H1 (cell line): Measurements from ENCODE around the gene GRP. TPM values are rescaled to one million over a fixed set of nuclear protein-coding genes. Genes with fewer than 3 reads are reported as not detected.

Experiments used
- CTCF ChIA-PET: fragments of 300-600 bp; sonication (Branson Sonifier 250); formaldehyde crosslinking; loops from one replicate; lab custom pipeline; 2021; ENCODE audit not compliant: partially characterized antibody; lab: Charles Lee
- POLR2A ChIA-PET: fragments of 300-600 bp; sonication (Branson Sonifier 250); formaldehyde crosslinking; loops from one replicate; lab custom pipeline; 2021; ENCODE audit warnings: inconsistent platforms; ENCODE audit not compliant: partially characterized antibody; lab: Charles Lee
- DNase-seq, 2 experiments: peaks; one replicate each; pipeline versions ENCODE4 v3.0.0 to v3.0.0-alpha.2; 2010 to 2022; ENCODE audit warnings: low spot score in 2 of 2, low read depth in 1 of 2, mixed read lengths in 1 of 2
- FAIRE-seq: peaks from 2 replicates; lab custom pipeline; 2011; peaks lifted over from hg19 to GRCh38; lab: Jason Lieb, UNC
- H2AFZ ChIP-seq: 2 replicates; pipeline ENCODE4 v1.8.1; 2012; ENCODE audit warnings: low read length, inconsistent platforms
- H2AK5ac ChIP-seq: 2 replicates; pipeline ENCODE4 v1.6.1; 2013; ENCODE audit warnings: low read depth, low read length
- H2BK120ac ChIP-seq: replicated peaks from 2 replicates; pipeline ENCODE3; 2013; ENCODE audit warnings: low read depth, low read length, inconsistent platforms
- H2BK12ac ChIP-seq: 2 replicates; pipeline ENCODE4 v1.6.1; 2013; ENCODE audit warnings: low read depth, low read length
- H2BK15ac ChIP-seq: 2 replicates; pipeline ENCODE4 v1.6.1; 2013; ENCODE audit warnings: low read length
- H2BK20ac ChIP-seq: 2 replicates; pipeline ENCODE4 v1.6.1; 2013; ENCODE audit warnings: low read length
- H2BK5ac ChIP-seq: 2 replicates; pipeline ENCODE4 v1.6.1; 2013; ENCODE audit warnings: low read depth, low read length
- H3K14ac ChIP-seq: 2 replicates; pipeline ENCODE4 v1.6.1; 2013; ENCODE audit warnings: inconsistent platforms; ENCODE audit not compliant: insufficient read length
- H3K18ac ChIP-seq: 2 replicates; pipeline ENCODE4 v1.6.1; 2013; ENCODE audit warnings: low read length; ENCODE audit errors: extremely low read depth
- H3K23ac ChIP-seq: 2 replicates; pipeline ENCODE4 v1.6.1; 2013; ENCODE audit warnings: inconsistent platforms; ENCODE audit not compliant: insufficient read length
- H3K23me2 ChIP-seq: 2 replicates; pipeline ENCODE4 v1.6.1; 2013; ENCODE audit warnings: low read depth, low read length
- H3K27ac ChIP-seq: 2 replicates; pipeline ENCODE4 v1.6.1; 2011; ENCODE audit warnings: low read depth, low read length, inconsistent platforms
- H3K27me3 ChIP-seq, 4 experiments: replicated peaks in 1 of 4; 1 replicate in 1 of 4; 2 replicates in 3 of 4; pipeline versions ENCODE4 v1.6.1 to v1.8.1; 2011 to 2013; ENCODE audit warnings: low read length in 3 of 4, mild to moderate bottlenecking in 3 of 4, inconsistent platforms in 2 of 4, mixed read lengths in 2 of 4, moderate library complexity in 1 of 4; ENCODE audit not compliant: control insufficient read depth in 3 of 4, insufficient read depth in 3 of 4; ENCODE audit errors: extremely low read depth in 1 of 4
- H3K36me3 ChIP-seq, 4 experiments: 2 replicates each; pipeline versions ENCODE4 v1.6.1 to v1.8.1; 2011 to 2013; ENCODE audit warnings: mild to moderate bottlenecking in 4 of 4, low read length in 3 of 4, moderate library complexity in 2 of 4, control low read depth in 1 of 4, inconsistent platforms in 1 of 4; ENCODE audit not compliant: insufficient read depth in 4 of 4, control insufficient read depth in 2 of 4
- H3K4ac ChIP-seq: replicated peaks from 2 replicates; pipeline ENCODE3; 2013; ENCODE audit warnings: low read length, low read depth, mixed read lengths, inconsistent platforms; ENCODE audit not compliant: insufficient read length
- H3K4me1 ChIP-seq, 4 experiments: replicated peaks in 1 of 4; 1 replicate in 1 of 4; 2 replicates in 3 of 4; pipeline versions ENCODE4 v1.6.1 to v1.8.1; 2011 to 2013; ENCODE audit warnings: low read length in 3 of 4, inconsistent platforms in 2 of 4, mixed read lengths in 1 of 4; ENCODE audit not compliant: insufficient read depth in 4 of 4, control insufficient read depth in 3 of 4
- H3K4me2 ChIP-seq, 2 experiments: 2 replicates each; pipeline versions ENCODE4 v1.6.1 to v1.8.1; 2011 to 2013; ENCODE audit warnings: low read depth in 2 of 2, low read length in 2 of 2, control low read depth in 1 of 2, inconsistent platforms in 1 of 2, mild to moderate bottlenecking in 1 of 2; ENCODE audit not compliant: insufficient read depth in 1 of 2
- H3K4me3 ChIP-seq, 4 experiments: fragments of 200-600, 300-600 bp in 1 of 4; sonication (generic), shearing (Covaris generic), sonication (Bioruptor Twin) in 1 of 4; 2 replicates each; pipeline versions ENCODE4 v1.5.1 to v1.8.1; 2011 to 2016; ENCODE audit warnings: low read length in 4 of 4, low read depth in 3 of 4, control low read depth in 2 of 4, inconsistent platforms in 2 of 4, mild to moderate bottlenecking in 2 of 4, mixed read lengths in 1 of 4, moderate library complexity in 1 of 4; ENCODE audit not compliant: insufficient read depth in 2 of 4; ENCODE audit errors: extremely low read depth in 1 of 4
- H3K56ac ChIP-seq: replicated peaks from 2 replicates; pipeline ENCODE3; 2013; ENCODE audit warnings: low read depth, mild to moderate bottlenecking, mixed read lengths, low read length, inconsistent platforms; ENCODE audit not compliant: insufficient read length
- H3K79me1 ChIP-seq: 2 replicates; pipeline ENCODE4 v1.6.1; 2013; ENCODE audit warnings: low read depth, low read length, control low read depth
- H3K79me2 ChIP-seq, 2 experiments: 2 replicates each; pipeline versions ENCODE4 v1.6.1 to v1.8.1; 2012 to 2013; ENCODE audit warnings: low read length in 2 of 2, mild to moderate bottlenecking in 2 of 2, inconsistent platforms in 1 of 2; ENCODE audit not compliant: insufficient read depth in 2 of 2, control insufficient read depth in 1 of 2
- H3K9ac ChIP-seq, 4 experiments: replicated peaks in 1 of 4; 1 replicate in 1 of 4; 2 replicates in 3 of 4; pipeline versions ENCODE4 v1.6.1 to v1.8.1; 2011 to 2013; ENCODE audit warnings: low read depth in 3 of 4, low read length in 3 of 4, control low read depth in 2 of 4, mild to moderate bottlenecking in 2 of 4, moderate library complexity in 2 of 4, inconsistent platforms in 1 of 4; ENCODE audit errors: extremely low read depth in 1 of 4
- H3K9me3 ChIP-seq, 2 experiments: 2 replicates each; pipeline versions ENCODE4 v1.6.1 to v1.8.1; 2012 to 2013; ENCODE audit warnings: mild to moderate bottlenecking in 2 of 2, moderate library complexity in 2 of 2, control low read depth in 1 of 2, inconsistent platforms in 1 of 2, low read depth in 1 of 2, low read length in 1 of 2, mixed read lengths in 1 of 2; ENCODE audit not compliant: insufficient read depth in 2 of 2
- H4K20me1 ChIP-seq, 2 experiments: replicated peaks in 1 of 2; 2 replicates each; pipeline versions ENCODE3 to v1.8.1; 2011 to 2013; ENCODE audit warnings: inconsistent platforms in 2 of 2, low read length in 2 of 2, mild to moderate bottlenecking in 1 of 2; ENCODE audit not compliant: insufficient read depth in 2 of 2, control insufficient read depth in 1 of 2
- H4K5ac ChIP-seq: 2 replicates; pipeline ENCODE4 v1.6.1; 2013; ENCODE audit warnings: low read length, low read depth, mixed read lengths, inconsistent platforms; ENCODE audit not compliant: insufficient read length
- H4K8ac ChIP-seq: 2 replicates; pipeline ENCODE4 v1.8.0; 2013; ENCODE audit warnings: mild to moderate bottlenecking, moderate library complexity, low read length, inconsistent platforms; ENCODE audit not compliant: insufficient read depth; ENCODE audit errors: extremely low read depth
- H4K91ac ChIP-seq: replicated peaks from 2 replicates; pipeline ENCODE3; 2013; ENCODE audit warnings: low read length, mixed read lengths, inconsistent platforms; ENCODE audit not compliant: insufficient read length
- CREB1 ChIP-seq: IDR thresholded peaks from 2 replicates; pipeline ENCODE4 v1.6.1; 2012; ENCODE audit warnings: inconsistent platforms
- HDAC2 ChIP-seq, 2 experiments: fragments of 300-600 bp in 1 of 2; sonication (generic) in 1 of 2; IDR thresholded peaks; 2 replicates each; pipeline ENCODE4 v1.6.1; 2011 to 2012; ENCODE audit warnings: low read depth in 2 of 2, low read length in 2 of 2, mild to moderate bottlenecking in 2 of 2, moderate library complexity in 2 of 2, borderline replicate concordance in 1 of 2, inconsistent platforms in 1 of 2
- SIRT6 ChIP-seq: IDR thresholded peaks from one replicate; pipeline ENCODE4 v1.7.1; 2012; ENCODE audit warnings: low read length, inconsistent platforms
- TAF7 ChIP-seq: optimal IDR thresholded peaks from 2 replicates; pipeline ENCODE3; 2011; ENCODE audit warnings: low read depth, mild to moderate bottlenecking, inconsistent platforms, low read length, moderate library complexity, borderline replicate concordance
- YY1 ChIP-seq: IDR thresholded peaks from 2 replicates; pipeline ENCODE4 v1.6.1; 2011; ENCODE audit warnings: low read depth, mild to moderate bottlenecking, low read length
- WGBS, 2 experiments: shearing (Covaris generic) in 1 of 2; methylation state at CpG; one replicate each; pipeline versions ENCODE4 v1.1.6 to v1.1.7; 2013 to 2015; ENCODE audit warnings: low lambda C conversion rate in 2 of 2, mixed read lengths in 2 of 2, inconsistent platforms in 1 of 2, low coverage in 1 of 2, missing lambda C conversion rate in 1 of 2; ENCODE audit not compliant: insufficient replicate concordance in 2 of 2, insufficient coverage in 1 of 2, insufficient read length in 1 of 2; ENCODE audit errors: extremely low coverage in 1 of 2, missing lambda C conversion rate in 1 of 2; 5-methylcytosine and 5-hydroxymethylcytosine counted together
- polyA plus RNA-seq, 7 experiments: library from polyadenylated mRNA; depleted of rRNA in 3 of 7; stranded (reverse) in 5 of 7; unstranded in 2 of 7; fragments of >200 nt in 5 of 7; fragments of 200-250 nt in 2 of 7; gene quantifications; 1 replicate in 5 of 7; 2 replicates in 1 of 7; 4 replicates in 1 of 7; pipeline versions ENCODE4 v1.2.1 to v1.2.3, GENCODE V29; 2011 to 2013; ENCODE audit warnings: missing spikeins in 2 of 7, mixed read lengths in 2 of 7
- total RNA-seq: library from RNA; stranded (reverse); fragmentation: NEBNext Ultra II Directional; extraction: Animal tissue kit (Norgen Biotek cat#: 25700); gene quantifications from 2 replicates; pipeline ENCODE4 v1.2.1, GENCODE V29; 2021
- TF ChIP-seq, protein P1 (sequence below): IDR thresholded peaks from 2 replicates; pipeline ENCODE4 v1.6.1; 2012; ENCODE audit warnings: low read length, inconsistent platforms

Gene GRP
- total and polyA plus RNA-seq, 2 of the 8 experiments (the other 6 are each of a cell fraction or from before 2014, with no cell fraction given) = not detected

DNA sequence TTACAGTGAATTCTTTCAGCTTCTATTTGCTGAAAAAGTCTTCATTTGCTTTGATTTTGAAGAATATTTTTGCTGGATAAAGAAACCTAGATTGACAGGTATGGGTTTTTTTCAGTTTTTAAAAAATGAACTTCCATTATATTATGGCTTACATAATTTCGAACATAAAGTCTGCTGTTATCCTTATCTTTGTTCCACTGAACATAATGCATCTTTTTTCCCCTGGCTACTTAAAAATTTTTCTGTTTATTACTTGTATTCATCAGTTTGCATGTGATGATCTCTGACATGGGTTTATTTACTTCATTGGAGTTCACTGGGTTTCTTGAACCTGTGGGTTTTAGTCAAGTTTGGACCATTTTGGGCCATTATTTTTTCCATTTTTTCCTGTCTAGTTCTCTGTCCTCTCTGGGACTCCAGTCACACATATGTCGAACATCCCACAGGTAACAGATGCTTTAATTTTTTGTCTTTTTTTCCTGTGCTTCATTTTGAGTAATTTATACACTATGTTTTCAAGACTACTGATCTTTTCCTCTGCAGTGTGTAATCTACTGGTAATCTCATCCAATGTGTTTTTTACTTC is 47.2 kb upstream of the GRP start:
- POLR2A ChIA-PET = no interaction called here
- no peak overlapping the region for H4K91ac ChIP-seq

More for the DNA sequence above, 47.2 kb upstream of the GRP start:
- Histone ChIP-seq H2BK12ac (no peak overlapping the region), H3K27me3 (no peaks in the 10 kb centered on the region), H2AFZ (no peak overlapping the region), H3K79me1 (no peaks in the 10 kb centered on the region), H2BK120ac (no peak overlapping the region), H4K5ac (no peak overlapping the region), H3K36me3 (no peaks in the 10 kb centered on the region), H3K4me1 (no peaks in the 10 kb centered on the region), H3K79me2 (no peaks in the 10 kb centered on the region), H3K56ac (no peak overlapping the region), H3K4me2 (no peak overlapping the region), H4K20me1 (no peaks in the 10 kb centered on the region), H2BK20ac (no peak overlapping the region), H3K9me3 (peaks cover 4 to 12% of the 10 kb centered on the region in 2 experiments; a peak in 3 of 4 replicates), H2AK5ac (no peak overlapping the region), H3K14ac (no peak overlapping the region), H3K9ac (no peak overlapping the region), H4K8ac (no peak overlapping the region), H3K4ac (no peak overlapping the region), H3K27ac (no peak overlapping the region), H3K23me2 (no peaks in the 10 kb centered on the region), H3K18ac (no peak overlapping the region), H3K23ac (no peak overlapping the region), H2BK5ac (no peak overlapping the region), H3K4me3 (no peak overlapping the region), H2BK15ac (no peak overlapping the region)
- CTCF ChIA-PET = no interaction called here
- TF ChIP-seq TAF7 = no peak
- no peak for TF ChIP-seq SIRT6
- TF ChIP-seq HDAC2 (IDR thresholded peaks at IDR 0.05; ENCODE audit: borderline replicate concordance in 1 of 2, low read depth in 2 of 2, low read length in 2 of 2) = no peak
- TF ChIP-seq, protein P1, sequence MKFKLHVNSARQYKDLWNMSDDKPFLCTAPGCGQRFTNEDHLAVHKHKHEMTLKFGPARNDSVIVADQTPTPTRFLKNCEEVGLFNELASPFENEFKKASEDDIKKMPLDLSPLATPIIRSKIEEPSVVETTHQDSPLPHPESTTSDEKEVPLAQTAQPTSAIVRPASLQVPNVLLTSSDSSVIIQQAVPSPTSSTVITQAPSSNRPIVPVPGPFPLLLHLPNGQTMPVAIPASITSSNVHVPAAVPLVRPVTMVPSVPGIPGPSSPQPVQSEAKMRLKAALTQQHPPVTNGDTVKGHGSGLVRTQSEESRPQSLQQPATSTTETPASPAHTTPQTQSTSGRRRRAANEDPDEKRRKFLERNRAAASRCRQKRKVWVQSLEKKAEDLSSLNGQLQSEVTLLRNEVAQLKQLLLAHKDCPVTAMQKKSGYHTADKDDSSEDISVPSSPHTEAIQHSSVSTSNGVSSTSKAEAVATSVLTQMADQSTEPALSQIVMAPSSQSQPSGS = no peak
- no peak for TF ChIP-seq YY1
- no peak for TF ChIP-seq CREB1
- DNase-seq = no peak
- WGBS, 2 experiments = 80% methylated on average over 2 of the region's 2 CpGs; no CpG with 5 or more reads in 1 of the 2 experiments
- FAIRE-seq = no peak
